Eye (tissue), 1 donor: Measurements from ENCODE around the gene NUP50.

ENCODE experiments used
- DNase-seq: peaks from one replicate; pipeline ENCODE4 v3.0.0-alpha.2; 2015

NUP50 gene, protein sequence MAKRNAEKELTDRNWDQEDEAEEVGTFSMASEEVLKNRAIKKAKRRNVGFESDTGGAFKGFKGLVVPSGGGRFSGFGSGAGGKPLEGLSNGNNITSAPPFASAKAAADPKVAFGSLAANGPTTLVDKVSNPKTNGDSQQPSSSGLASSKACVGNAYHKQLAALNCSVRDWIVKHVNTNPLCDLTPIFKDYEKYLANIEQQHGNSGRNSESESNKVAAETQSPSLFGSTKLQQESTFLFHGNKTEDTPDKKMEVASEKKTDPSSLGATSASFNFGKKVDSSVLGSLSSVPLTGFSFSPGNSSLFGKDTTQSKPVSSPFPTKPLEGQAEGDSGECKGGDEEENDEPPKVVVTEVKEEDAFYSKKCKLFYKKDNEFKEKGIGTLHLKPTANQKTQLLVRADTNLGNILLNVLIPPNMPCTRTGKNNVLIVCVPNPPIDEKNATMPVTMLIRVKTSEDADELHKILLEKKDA

DNA sequence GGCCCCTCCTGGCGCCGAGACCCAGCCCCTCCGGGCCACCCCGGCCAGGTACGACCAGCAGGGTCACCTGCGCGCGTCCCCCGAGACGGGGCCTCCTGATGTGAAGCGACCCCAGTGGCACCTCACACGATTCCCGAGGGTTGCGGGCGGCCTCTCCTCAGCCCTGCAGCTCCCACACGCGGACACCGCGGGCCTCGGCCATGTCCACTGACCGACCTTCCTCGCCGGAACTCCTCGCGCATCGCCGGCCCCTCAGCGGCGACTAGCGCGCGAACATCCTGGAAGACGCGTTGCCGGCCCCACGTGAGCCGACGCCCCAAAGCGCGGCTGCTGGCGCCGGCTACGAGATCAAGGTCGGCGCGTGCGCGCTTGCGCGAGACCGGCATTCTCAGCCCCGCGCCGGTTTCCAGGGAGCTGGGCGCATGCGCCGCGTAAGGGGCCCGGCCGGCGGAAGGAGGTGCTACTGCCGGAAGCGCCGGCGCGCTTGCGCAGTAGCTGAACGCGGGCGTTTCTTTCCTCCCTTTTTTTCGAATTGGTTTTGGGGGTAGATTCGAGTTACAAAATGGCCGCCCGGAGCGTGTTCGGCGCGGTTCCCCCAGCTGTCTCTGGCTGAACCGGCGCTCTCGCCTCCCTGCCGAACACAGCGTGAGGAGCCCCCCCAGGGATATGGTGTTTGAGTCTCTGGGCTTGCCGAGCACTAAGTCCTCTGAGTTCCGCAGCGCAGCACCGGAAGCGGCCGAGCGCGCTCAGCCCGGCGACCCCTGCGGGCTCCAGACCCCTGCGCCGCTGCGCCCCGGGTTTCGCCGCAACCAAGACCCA, at the start of gene NUP50:
TSS of gene NUP50 (plus strand) at position 475 of the 819 bp plus-strand sequence. CDS start 4,253 bp downstream, outside the sequence.
- DNase-seq = peak; percentile 98

DNA sequence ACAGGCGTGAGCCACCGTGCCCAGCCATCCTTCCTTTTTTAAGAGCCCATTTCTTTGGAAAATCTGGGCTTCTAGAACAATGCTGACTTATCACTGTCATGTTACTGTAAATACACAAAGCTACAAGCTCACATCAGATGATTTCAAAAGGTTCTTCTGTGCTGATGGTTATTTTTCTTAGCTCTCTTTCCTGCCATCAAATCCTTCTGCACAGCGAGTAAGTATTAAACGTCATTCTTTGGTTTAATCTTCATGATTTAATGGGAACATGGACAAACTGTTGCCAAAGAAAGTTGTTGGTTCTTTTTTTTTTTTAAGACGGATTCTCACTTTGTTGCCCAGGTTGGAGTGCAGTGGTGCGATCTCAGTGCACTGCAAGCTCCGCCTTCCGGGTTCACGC, 43.3 kb upstream of the NUP50 start:
- no peak for DNase-seq

DNA sequence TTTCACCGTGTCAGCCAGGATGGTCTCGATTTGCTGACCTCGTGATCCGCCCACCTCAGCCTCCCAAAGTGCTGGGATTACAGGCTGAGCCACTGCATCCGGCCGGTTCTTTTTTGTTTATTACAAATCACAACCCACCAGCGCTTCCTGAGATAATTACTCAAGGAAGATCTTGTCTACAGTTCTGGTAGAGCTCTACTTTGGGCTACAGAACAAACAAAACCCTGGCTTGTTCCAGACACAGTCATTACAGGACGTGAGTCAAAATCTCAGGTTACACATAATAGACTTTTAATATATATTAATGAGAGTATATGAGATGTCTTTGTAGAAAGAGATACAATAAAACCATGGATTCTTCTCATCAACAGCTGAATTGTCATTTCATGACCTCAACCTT, 42.8 kb upstream of the NUP50 start:
- DNase-seq = no peak

DNA sequence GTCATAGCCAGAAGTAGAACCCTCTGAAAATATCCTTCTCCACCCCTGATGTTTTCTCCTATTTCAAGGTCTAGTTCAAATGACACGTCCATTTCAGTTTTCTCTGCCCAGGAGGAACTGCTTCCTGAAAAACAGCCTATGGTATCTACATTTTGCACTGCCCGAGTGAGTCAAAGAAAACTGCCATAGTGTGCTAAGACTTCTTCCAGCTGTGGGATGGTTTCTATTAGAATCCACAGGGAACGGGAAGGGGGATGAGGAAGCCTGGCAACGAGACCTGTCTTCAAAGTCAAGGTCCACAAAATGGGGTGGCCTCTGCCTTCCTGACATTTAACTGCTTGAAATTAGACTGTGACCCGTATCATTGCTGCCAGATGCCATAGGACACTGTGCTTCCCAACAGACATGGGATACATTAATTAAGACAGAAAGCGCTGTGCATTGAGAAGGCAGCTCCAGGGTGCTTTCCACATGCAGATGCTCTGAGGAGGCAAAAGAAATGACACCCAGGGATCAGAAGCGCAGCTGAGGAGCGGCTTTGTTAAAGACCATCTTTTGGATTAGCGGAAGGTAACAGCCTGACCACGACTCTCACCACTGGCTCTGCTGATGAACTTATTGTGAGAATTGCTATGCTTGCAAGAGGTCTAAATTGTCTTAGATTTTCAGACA, 39.4 kb upstream of the NUP50 start:
- peak; percentile 14 for DNase-seq

DNA sequence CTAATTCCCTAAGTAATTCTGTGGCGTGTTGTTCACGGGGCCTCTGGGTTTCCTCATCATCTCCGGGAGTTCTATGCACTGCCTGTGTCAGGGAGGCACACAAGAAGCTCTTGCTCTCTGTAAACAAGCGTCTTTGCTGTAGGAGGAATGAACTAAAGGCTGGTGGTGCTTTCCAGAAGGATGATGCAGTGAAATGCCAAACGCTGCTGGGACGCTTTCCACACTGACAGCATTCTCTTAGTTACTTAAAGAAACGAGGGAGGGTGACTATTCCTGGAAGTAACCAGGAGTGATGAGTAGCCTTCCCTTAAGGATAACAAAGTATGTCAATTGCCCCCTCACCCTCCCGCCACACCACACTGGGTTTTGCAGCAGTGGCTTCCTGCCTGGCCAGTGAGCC, 38.5 kb upstream of the NUP50 start:
- peak; percentile 37 for DNase-seq

DNA sequence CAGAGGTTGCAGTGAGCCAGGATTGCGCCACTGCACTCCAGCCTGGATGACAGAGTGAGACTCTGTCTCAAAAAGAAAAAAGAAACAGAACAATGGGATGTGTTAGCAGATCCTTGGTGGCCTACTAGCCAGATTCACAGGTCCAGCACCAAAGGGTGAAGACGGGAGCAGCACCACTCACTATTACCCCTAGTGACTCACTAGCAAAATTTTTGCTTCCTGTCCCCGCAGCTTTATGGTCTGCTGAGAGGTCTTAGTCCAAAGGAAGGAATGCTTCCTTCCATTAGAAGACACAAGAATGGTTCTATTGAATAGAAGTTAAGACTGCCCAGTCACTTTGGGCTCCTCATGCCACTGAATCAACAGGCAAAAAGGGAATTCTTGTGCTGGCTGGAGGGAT, 35.9 kb upstream of the NUP50 start:
- no peak for DNase-seq

DNA sequence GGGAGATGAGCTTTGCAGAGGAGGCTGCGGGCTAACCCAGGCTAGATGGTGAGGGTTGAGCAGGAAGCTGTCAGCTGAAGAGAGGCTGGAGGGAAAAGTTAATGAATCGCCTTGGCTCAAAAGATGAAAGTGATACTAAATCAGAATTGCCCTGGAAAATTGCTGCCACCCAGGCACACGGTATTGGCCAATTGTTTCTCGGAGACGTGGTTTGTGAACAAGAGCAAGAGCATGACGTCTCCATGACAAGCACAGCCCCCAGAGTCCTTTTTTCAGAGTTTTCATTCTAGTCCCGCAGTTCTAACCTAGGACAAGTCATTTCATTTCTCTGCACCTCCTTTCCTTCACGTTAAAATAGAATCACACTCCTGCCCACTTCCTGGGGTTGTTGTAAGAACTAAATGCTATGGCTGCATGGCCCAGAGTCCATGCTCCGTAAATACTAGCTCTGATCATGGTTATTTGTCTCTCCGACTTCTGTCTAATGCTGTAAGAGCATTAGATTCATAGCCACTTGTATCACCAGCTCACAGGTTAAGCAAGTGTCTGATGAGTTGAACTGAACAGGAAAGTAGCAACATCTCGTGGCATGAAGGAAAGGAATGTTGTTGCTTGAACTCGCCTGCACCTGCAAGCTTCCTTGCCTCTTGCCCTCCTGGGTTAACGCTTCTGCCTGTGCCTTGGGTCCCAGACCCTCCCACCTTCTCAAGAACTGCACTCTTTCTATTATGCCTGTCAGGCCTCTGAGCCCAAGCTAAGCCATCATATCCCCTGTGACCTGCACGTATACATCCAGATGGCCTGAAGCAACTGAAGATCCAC, 33.8 kb upstream of the NUP50 start:
- DNase-seq = no peak

DNA sequence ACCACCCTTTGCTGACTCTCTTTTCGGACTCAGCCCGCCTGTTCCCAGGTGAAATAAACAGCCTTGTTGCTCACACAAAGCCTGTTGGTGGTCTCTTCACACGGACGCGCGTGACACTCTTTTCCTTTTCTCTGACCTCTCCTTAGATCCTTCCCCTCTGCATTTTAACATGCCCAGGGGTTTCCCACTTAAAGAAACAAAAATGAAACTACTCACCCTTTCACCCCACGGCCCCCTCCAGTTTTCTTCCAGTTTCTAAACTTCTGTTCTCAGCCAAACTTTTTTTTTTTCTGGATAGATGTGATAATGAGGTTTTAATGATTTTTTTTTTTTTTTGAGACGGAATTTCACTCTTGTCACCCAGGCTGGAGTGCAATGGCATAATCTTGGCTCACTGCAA, 32.8 kb upstream of the NUP50 start:
- no peak for DNase-seq

DNA sequence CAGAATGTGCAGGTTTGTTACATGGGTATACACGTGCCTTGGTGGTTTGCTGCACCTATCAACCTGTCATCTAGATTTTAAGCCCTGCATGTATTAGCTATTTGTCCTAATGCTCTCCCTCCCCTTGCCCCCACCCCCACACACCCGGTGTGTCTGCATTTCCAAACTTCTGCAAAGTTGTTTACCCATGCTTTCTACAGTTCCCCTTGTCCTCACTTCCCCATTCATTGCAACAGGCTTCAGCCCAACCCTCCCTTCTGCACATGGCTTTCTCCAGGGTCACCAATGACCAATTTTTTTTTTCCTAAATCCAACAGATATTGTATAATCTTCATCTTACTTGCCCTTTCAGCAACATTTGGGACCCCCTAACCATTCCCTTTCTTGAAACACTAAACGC, 32.0 kb upstream of the NUP50 start:
- no peak for DNase-seq

DNA sequence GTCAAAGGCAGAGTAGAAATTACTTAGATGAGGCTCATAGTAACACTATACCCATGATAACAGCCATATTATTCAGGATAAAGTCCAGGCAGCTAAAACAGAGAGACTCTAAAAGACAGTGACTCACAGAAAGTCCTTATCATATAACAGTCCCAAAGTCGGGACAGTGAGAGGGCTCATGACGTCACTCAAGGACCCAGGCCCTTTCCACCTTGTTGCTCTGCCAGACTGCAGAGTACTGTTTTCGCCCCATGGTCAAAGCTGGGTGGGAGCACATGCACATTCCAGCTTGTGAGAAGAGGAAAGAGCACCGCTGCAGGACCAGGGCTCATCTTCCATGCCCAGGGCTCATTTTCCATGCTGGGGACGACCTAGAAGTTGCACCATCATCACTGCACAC, 29.4 kb upstream of the NUP50 start:
- DNase-seq = no peak

DNA sequence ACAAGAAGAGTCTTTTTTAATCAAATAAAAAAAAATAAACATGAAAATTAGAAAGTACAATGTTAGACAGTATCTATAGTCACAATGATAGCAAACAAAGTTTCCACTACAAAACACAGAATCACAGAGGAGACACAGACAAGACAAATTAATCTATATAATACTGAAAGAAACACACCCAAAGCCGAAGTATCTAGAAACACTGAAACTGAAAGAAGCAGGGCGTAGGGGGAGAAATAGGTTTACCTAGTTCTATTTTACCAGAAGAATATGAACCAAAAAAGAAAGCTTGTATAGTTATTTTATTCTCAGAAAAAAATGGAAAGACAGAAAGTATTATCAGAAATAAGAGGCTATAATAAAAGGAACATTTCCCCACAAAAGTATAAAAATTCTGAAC, 27.1 kb upstream of the NUP50 start:
- DNase-seq = no peak

DNA sequence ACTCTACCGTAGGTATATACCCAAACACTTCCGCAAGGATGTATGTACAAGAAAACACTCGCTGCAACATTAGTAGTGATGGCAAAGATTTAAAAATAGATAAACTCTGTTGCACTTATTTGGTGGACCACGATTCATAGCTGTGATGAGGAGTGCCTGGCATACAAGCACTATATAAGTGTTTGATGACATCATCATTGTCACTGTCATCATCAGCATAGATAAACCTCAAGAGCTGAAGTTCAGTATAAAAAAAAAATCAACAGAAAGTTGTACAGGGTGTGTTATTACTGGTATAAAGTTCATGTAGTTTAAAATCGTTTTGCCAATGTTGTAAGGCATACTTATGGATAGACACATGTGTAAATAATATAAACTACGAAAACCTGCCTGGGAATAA, 24.0 kb upstream of the NUP50 start:
- no peak for DNase-seq

DNA sequence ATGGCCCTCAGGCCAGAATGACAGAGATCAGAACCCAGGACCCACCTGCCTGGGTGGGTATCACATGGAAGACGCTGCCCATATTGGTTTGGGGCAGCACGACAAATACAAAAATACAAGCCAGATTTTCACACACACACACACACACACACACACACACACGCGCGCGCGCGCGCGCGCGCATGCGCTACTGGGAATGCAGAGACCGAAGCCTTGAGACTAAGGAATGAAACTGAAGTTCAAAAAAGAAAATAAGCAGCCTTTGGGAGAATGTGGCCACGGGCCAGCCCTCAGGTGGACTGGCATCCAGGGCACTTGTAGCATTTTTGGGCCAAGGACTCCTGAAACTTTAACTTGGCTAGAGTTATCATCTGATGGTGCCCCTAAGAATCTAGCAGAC, 21.3 kb upstream of the NUP50 start:
- no peak for DNase-seq

DNA sequence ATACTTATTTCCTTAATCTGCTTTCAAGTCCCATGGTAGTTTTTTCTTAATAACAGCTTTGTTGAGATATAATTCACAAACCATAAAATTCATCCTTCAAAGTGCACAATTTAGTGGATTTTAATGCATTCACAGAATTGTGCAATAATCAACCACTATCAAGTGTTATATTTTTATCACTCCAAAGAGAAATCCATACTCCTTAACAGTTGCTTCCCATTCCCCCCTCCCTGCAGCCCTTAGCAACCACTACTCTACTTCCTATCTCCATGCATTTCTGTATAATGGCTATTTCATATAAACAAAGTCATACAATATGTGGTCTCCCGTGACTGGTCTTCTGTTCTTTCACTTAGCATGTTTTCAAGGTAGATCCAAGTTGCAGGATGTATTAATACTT, 18.8 kb upstream of the NUP50 start:
- DNase-seq = no peak

DNA sequence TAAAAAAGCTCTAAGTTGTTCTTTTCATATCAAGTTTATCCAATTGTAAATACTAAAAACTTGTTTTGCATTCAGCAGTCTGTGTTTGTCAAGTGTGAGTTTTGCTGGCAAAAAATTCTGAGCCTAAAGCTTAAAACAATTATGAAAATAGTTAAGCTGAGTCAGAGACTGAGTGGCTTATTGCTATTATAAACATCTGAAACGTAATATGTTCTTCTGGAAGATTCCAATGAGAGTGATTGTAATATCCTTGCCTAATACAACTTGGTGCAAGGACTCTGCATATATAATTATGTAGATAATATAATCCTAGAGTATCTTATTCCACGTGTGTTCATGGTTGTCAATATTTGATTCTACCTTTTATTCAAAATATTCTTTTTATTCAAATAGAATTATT, 14.1 kb upstream of the NUP50 start:
- DNase-seq = no peak

DNA sequence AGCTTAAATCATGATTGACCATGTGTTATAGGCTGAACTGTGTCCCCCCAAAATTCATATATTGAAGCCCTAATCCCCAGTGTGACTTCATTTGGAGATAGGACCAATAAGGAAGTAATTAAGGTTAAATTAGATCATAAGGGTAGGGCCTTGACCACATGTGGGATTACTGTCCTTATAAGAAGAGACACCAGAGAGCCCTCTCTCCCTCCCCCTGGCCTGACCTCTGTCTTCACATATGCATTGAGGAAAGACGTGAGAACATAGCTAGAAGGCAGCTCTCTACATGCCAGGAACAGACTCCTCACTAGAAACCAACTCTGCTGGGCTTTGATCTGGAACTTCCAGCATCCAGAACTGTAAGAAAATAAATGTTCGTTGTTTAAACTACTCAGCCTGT, 13.6 kb upstream of the NUP50 start:
- no peak for DNase-seq

DNA sequence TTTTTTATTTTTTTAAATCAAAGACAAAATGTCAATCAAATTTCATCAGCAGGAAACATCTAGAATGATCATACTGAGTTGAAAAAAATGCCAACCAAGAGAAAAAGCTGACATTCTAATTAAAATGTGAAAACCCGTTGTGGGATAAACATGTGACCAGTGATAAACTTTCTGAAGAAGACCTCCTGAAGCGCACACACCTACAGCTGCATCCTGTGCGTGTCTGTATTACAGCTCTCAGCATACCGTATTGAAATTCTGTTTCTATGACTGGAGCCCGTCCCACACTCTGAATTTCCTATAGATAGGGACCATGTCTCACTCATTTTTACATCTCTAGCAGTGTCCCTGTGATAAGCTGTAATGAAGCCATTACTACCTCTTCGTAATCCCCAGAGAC, 12.2 kb upstream of the NUP50 start:
- no peak for DNase-seq

DNA sequence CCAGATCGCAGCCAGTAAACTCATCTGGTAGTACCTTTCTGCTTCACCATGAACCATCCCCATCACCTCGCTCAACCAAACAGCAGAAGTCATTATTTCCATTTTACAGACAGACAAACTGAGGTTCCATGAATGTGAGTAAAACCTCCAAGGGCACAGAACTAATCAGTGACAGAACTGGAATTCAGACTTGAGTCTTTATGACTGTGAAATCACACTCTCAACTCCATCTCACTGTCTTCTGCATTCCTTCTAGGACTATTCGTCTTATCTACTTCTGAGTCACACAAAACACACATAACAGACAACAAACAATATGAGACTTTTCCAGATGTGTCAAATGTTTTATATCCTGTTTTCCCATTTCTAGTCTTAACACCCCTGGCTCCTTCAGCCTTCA, 9.3 kb upstream of the NUP50 start:
- no peak for DNase-seq

DNA sequence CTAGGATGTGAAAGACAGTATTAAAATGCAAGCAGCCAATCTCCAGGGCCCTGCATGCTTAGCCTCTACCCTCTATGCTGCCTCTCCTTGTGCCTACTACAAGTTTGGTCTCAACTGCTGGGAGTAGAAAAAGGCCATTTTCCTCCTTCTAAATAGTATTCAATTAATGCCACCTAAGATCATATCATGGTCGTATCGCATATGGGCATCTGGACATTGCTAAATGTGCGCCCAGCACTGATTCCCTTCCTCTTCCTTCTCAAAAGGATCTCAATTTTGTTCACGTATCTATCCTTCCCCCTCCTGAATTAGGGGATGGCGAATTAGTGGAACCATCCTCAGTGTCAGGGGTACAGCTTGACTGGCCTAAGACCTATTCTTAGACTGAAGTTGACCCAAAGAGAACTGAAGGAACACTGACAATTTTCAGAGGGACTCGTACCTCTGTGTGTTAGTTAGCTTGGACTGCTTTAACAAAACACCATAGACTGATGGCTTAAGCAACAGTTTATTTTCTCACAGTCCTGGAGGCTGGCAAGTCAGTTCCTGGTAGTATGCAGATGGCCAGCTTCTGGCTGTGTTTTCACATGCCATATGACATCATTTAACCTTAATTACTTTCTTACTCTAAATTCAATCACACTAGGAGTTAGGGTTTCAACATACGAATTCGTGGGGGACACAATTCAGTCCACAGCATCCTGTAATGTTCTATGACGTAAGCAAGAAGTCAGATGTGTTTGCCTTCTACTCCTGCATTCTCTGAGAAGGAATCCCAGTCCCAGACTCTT, 8.5 kb upstream of the NUP50 start:
- no peak for DNase-seq

DNA sequence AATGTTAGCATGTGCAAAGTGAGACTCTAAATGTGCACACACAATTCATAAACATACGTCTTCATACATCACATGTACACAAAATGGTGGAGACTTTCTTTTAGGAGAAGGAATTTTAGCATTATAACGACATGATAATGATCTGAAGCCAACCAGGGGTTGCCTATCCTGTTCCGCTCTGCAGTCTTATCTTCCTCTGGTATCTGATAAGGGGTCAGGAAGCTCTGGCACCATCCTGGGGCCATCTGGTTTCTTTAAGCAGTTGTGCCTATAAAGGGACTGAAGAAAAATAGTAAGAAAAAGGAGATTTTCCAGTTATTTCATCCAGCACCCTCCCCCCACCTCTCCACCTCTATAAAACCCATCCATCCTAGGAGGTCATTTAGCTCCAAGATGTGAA, 5.8 kb upstream of the NUP50 start:
- no peak for DNase-seq

DNA sequence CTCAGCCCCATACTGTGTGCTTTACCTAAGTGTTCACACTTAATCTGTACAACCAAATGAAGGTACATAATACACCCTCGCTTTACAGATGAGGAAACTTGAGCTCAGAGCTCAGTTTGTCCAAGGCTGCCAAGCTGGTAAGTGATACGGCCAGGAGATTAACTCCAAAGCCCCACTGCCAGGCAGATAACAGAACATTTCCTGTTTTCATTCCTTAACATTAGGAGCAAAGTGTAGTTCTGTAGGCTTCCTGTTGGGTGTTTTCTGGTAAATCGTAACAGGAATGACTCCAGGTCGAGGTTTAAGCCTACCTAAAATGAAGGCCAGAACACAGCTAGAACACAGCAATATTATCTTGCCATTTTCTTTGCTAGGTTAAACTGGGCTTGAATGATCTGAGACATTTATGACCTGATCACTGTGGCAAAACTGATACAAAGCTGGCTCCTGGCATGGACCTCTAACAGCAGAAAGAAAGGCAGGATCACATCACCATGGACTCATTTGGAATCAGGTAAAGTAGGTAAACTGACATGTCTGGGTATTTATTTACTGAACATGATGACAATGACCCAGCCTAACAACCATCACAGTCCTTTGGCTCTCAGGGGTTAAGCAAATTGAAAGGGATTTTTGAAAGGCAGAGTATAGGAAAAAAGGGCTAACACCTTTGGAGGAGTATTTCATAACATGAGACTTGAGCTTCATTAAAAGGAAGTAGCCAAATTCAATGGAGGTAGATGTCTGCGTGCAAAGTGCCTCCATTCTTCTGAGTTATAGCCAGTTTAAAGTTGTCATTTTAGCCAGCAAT, 3.9 kb upstream of the NUP50 start:
- DNase-seq = no peak
